Activated effector memory CD4-positive, alpha-beta T cell treated with anti-CD3 and anti-CD28 coated beads, Interleukin-2, amount 50 U/mL, for 16 hours (primary cell): Measurements from ENCODE around the gene TCIRG1.

Experiments
- DNase-seq: peaks from one replicate; pipeline ENCODE4 v3.0.0-alpha.2; 2020

The TCIRG1 gene

GRCh38 chr11:68040101-68040956 is 1.5 kb downstream of the TCIRG1 start:
- DNase-seq = peak; percentile 81

GRCh38 chr11:68040957-68041591 is 2.2 kb downstream of the TCIRG1 start:
- DNase-seq = no peak

- DNase-seq = no peak
These were observed 2.9 kb downstream of the TCIRG1 start for GRCh38 chr11:68041617-68042218.

GRCh38 chr11:68042219-68043028 is 3.6 kb downstream of the TCIRG1 start:
- DNase-seq = peak; percentile 62

- no peak for DNase-seq
These were observed 4.2 kb downstream of the TCIRG1 start for GRCh38 chr11:68043029-68043348.

DNA sequence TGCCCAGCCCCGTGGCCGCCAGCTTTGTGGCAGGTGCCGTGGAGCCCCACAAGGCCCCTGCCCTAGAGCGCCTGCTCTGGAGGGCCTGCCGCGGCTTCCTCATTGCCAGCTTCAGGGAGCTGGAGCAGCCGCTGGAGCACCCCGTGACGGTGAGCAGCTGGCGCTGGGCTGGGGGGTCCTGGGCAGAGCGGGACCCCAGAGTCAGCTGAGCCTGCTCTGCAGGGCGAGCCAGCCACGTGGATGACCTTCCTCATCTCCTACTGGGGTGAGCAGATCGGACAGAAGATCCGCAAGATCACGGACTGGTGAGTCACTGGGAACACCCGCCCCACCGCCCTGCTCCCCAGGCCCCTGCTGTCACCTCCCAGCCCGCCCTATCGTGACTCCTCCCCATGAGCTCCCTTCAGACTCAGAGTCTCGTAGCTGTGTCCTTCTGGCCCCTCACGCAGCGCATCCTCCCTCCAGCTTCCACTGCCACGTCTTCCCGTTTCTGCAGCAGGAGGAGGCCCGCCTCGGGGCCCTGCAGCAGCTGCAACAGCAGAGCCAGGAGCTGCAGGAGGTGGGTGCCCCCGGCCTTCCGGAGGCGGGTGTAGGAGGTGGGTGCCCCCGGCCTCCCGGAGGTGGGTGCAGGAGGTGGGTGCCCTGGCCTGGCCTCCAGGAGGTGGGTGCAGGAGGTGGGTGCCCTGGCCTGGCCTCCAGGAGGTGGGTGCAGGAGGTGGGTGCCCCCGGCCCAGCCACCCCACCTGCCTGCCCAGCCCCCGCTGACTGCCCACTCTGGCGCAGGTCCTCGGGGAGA is 4.7 kb downstream of the TCIRG1 start:
- DNase-seq = no peak

GRCh38 chr11:68044145-68044813 is 5.5 kb downstream of the TCIRG1 start:
- DNase-seq = no peak

DNA sequence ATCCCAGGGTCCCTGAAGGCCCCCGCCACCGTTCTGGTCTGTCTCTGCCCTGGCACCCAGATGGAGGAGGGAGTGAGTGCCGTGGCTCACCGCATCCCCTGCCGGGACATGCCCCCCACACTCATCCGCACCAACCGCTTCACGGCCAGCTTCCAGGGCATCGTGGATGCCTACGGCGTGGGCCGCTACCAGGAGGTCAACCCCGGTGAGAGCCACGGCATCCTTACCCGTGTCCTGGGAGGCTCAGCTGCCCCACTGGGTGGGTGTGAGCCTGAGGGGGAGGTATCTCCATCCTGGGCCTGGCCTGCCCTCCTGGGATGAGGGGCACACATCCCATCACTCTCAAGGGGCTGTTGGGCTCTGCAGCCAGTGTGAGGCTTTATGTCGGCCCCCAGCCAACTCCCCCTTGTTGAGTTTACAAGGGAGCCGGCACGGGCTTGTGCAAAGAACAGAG is 6.1 kb downstream of the TCIRG1 start:
- DNase-seq = no peak

DNA sequence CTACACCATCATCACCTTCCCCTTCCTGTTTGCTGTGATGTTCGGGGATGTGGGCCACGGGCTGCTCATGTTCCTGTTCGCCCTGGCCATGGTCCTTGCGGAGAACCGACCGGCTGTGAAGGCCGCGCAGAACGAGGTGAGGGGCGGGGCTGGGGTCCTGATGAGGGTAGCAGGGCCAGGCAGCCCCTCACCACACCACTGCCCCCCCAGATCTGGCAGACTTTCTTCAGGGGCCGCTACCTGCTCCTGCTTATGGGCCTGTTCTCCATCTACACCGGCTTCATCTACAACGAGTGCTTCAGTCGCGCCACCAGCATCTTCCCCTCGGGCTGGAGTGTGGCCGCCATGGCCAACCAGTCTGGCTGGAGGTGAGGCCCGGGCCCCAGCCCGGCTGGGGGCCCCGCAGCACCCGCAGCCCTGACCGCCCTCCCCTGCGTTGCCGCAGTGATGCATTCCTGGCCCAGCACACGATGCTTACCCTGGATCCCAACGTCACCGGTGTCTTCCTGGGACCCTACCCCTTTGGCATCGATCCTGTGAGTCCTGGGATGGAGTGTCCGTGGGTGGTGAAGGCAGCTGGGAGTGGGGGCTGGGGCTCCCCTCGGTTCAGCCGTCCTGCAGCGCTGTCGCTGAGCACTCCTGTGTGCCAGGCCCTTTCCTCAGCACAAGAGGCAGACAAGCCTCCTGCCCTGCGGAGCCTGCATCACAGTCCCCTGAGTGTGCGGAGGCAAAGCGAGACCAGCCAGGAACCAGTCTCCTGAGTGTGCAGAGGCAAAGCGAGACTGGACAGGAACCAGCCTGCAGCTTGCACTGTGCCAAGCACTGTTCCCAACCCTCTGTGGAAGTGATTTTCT is 8.8 kb downstream of the TCIRG1 start:
- no peak for DNase-seq

- DNase-seq = peak; percentile 56
These were observed 10.1 kb downstream of the TCIRG1 start for GRCh38 chr11:68048681-68049508.

GRCh38 chr11:68049509-68050370 is 10.9 kb downstream of the TCIRG1 start:
- no peak for DNase-seq

DNA sequence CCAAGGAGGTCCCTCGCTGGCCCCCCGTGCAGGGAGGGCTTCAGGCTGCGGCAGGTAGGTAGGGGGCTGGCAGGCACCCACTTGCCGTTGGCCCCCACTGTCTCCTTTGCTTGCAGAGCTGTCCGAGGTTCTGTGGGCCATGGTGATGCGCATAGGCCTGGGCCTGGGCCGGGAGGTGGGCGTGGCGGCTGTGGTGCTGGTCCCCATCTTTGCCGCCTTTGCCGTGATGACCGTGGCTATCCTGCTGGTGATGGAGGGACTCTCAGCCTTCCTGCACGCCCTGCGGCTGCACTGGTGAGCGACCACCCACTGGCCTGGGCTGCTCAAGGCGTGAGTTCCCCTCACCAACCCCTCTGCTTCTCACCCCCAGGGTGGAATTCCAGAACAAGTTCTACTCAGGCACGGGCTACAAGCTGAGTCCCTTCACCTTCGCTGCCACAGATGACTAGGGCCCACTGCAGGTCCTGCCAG is 11.6 kb downstream of the TCIRG1 start:
- DNase-seq = peak; percentile 57

GRCh38 chr11:68051191-68052136 is 12.6 kb downstream of the TCIRG1 start:
- peak; percentile 58 for DNase-seq

GRCh38 chr11:68052137-68052873 is 13.5 kb downstream of the TCIRG1 start:
- peak; percentile 52 for DNase-seq

GRCh38 chr11:68053117-68053516 is 14.3 kb downstream of the TCIRG1 start:
- peak; percentile 48 for DNase-seq

GRCh38 chr11:68053981-68054812 is 15.4 kb downstream of the TCIRG1 start:
- DNase-seq = peak; percentile 53
